NK-92 (cell line): Measurements from ENCODE around the gene NBPF3.
"Not testable (repeated sequence)": the region's sequence is repeated elsewhere in the genome, so short reads cannot be mapped to it uniquely, and the experiment has no call there.

Experiments
- DNase-seq: peaks from one replicate; lab custom pipeline; 2025; ENCODE audit not compliant: unreplicated experiment; lab: John Stamatoyannopoulos, UW

NBPF3 gene

GRCh38 chr1:21518774-21519455 is 79.0 kb downstream of the NBPF3 start:
- no peak for DNase-seq

DNA sequence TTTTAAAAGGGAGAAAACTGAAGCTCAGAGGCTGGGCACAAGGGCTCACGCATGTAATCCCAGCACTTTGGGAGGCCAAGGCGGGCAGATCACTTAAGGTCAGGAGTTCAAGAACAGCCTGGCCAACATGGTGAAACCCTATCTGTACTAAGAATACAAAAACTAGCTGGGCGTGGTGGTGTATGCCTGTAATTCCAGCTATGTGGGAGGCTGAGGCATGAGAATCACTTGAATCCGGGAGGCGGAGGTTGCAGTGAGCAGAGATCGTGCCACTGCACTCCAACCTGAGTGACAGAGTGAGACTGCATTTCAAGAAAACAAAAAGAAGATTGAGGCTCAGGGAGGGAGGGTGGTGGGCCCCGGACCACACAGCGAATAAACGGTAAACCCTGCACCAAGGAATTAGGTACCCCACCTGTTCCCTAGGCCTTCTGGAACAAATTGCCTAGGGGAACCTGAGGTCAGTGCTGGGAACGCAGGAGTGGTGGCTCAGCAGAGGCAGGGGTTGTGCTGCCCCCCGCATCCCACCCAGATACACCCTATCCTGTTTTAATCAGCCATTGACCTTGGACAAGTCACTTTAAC is 79.6 kb downstream of the NBPF3 start:
- not testable (repeated sequence) for DNase-seq

GRCh38 chr1:21520899-21521716 is 81.2 kb downstream of the NBPF3 start:
- DNase-seq, result no peak

DNA sequence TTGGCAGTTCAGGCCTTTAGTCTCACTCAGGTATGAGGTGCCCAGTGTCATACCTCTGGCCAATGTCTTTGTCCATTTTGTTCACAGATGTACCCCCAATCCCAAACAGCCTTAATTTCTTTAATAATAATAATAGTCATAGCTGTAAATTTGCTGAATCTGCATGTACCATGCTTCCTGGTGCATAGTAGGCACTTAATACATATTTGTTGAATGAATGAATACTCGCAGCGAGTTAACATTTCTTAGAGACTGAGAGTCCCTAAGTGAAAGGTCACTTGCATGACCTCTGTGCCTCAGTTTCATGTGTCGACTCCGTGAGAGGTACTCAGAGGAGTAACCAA is 81.8 kb downstream of the NBPF3 start:
- no peak for DNase-seq

DNA sequence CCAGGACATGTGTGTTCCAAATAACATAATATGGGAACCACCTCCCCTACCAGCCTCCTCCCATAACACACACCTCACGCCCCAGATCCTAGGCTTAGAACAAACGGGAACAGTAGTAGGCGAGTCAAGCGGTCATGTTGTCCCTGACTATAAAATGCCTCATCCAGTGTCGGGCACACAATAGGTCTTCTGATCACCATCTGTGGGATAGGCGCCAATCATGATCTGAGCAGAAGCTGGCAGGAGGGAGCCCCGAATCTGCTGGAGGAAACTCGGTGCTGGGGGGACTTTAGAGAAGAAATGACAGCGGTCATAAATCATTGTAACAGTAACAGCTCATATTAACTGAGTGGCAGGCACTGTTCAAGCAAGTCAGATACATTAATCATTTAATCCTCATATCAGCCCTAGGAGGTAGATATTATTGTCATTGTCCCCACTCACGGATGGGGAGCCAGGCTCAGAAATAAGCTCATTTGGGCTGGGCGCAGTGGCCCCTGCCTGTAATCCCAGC is 82.6 kb downstream of the NBPF3 start:
- no peak for DNase-seq

GRCh38 chr1:21523297-21523813 is 83.4 kb downstream of the NBPF3 start:
- DNase-seq, result no peak

- DNase-seq, result no peak
Observed at GRCh38 chr1:21524220-21524619, 84.3 kb downstream of the NBPF3 start.

GRCh38 chr1:21524686-21525339 is 84.9 kb downstream of the NBPF3 start:
- DNase-seq, result no peak

- DNase-seq, result no peak
Observed at GRCh38 chr1:21525340-21525717, 85.4 kb downstream of the NBPF3 start.

DNA sequence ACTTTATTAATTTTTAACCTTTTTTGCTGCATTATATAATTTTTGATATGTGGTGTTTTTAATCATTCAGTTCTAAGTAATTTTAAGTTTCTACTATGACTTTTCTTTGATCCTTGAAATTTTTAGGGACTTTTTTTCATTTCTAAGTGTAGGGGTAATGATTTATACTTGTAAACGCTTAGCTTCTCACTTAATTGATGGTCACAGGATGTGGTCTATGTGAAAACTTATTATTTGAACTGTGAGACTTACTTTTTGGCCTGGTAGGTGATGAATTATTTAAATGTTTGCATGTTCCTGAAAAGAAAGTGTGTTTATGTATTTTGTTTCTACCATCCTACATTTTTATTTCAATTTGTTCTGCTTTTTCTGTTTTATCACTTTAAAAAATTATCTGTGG is 86.5 kb downstream of the NBPF3 start:
- no peak for DNase-seq

GRCh38 chr1:21530368-21531016 is 90.6 kb downstream of the NBPF3 start:
- DNase-seq, result no peak

DNA sequence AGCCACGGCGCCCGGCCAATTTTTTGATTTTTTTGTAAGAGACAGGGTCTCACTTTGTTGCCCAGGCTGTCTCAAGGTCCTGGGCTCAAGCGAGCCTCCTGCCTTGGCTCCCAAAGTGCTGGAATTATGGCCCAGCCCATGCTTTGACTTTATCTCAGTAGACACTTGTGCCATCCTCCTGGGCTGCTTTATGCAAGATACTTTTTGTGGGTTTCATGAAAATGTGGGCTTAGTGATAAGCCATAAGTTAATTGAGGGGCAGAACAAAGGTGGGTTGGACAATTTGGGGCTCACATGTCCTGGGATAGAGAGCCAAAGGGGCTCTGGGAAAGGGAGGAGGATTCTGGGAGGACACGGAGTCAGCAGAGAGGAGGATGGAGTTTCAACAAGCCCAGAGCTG is 91.3 kb downstream of the NBPF3 start:
- no peak for DNase-seq

DNA sequence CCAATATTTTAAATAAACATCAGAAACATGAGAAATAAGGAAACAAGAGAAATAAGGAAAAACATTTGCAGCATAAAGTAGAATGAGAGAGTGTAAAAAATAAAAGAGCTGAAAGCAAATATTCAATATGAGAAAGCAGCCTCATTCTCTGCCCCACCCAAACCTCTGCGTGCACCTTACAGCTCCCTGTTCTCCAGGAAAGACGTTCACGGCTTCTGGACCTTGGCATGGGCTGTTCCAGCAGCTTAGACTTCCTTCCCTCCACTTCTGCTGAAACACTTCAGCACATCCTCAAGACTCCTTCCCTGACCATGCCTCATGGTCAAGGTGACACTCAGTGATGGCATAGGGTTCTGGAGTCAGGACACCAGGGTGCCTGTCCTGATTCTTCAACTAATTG is 92.6 kb downstream of the NBPF3 start:
- no peak for DNase-seq

DNA sequence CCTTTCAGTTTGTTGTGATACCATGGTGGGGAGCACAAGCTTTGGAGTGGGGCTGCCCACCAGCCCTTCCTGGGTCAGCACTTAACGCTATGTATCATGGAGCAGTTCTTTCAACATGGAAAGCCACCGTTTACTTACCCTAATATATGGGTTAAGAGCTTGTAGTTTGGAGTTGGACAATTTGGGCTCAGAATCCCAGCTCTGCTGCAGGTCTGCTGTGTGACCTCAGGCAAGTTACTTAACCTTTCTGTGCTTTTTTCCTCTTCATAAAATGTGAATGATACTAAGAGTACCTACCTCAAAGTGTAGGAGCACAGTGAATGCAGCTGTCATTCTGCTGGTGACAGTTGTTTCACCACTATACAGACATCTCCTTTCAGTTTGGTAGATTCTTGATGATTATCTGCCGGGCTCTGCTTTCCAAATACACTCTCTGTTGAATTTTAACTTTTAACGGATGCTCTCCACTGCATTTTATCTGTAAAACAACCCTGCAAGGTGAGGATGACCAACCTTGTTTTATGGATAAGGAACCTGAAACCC is 93.1 kb downstream of the NBPF3 start:
- no peak for DNase-seq

GRCh38 chr1:21534146-21534545 is 94.2 kb downstream of the NBPF3 start:
- no peak for DNase-seq
